ENCODE data around the gene FAM83E. TPM values are rescaled to one million over a fixed set of nuclear protein-coding genes. Genes with fewer than 3 reads are reported as not detected.
A peak's percentile ranks its signal among the peaks of the same experiment; 100 is the strongest.

The FAM83E gene
- polyA plus RNA-seq, 3 donors, result not detected

- H3K27me3 Mint-ChIP-seq (ENCODE audit: low read depth in 3 of 3), result peaks cover 3 to 10% (median 5%) of the 10 kb centered on the region in 3 donors
- H3K4me1 ChIP-seq (ENCODE audit: control insufficient read depth in 1 of 2, insufficient read depth in 2 of 2, low read length in 2 of 2), result no peaks in the 10 kb centered on the region
- H3K4me3 ChIP-seq (replicated peaks in 1 of 3; ENCODE audit: low read depth in 2 of 3, low read length in 3 of 3), result no peak overlapping the region
- TF ChIP-seq, protein P1, sequence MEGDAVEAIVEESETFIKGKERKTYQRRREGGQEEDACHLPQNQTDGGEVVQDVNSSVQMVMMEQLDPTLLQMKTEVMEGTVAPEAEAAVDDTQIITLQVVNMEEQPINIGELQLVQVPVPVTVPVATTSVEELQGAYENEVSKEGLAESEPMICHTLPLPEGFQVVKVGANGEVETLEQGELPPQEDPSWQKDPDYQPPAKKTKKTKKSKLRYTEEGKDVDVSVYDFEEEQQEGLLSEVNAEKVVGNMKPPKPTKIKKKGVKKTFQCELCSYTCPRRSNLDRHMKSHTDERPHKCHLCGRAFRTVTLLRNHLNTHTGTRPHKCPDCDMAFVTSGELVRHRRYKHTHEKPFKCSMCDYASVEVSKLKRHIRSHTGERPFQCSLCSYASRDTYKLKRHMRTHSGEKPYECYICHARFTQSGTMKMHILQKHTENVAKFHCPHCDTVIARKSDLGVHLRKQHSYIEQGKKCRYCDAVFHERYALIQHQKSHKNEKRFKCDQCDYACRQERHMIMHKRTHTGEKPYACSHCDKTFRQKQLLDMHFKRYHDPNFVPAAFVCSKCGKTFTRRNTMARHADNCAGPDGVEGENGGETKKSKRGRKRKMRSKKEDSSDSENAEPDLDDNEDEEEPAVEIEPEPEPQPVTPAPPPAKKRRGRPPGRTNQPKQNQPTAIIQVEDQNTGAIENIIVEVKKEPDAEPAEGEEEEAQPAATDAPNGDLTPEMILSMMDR (IDR thresholded peaks at IDR 0.05), result no peak
- WGBS (ENCODE audit: insufficient coverage), result 80% methylated on average over 1 of the region's 23 CpGs
- no peak for DNase-seq
- no peaks in the 10 kb centered on the region for H3K4me1 Mint-ChIP-seq
- H3K9me3 Mint-ChIP-seq, result peaks cover 0 to 5% (median 0%) of the 10 kb centered on the region in 7 donors
- no peaks in the 10 kb centered on the region for H3K79me2 ChIP-seq (ENCODE audit: insufficient read depth, low read length)
- no peaks in the 10 kb centered on the region for H3K27me3 ChIP-seq (ENCODE audit: control insufficient read depth in 2 of 2, insufficient read depth in 2 of 2, low read length in 2 of 2)
- no peaks in the 10 kb centered on the region for H3K36me3 ChIP-seq (replicated peaks in 1 of 2; ENCODE audit: control insufficient read depth in 1 of 2, insufficient read depth in 2 of 2, low read length in 2 of 2)
- no peak overlapping the region for H3K27ac ChIP-seq (ENCODE audit: low read depth in 1 of 2, low read length in 2 of 2)
- no peak overlapping the region for H3K9ac ChIP-seq (ENCODE audit: insufficient read depth, low read length, poor library complexity, severe bottlenecking)
- intact Hi-C loops (cut with micrococcal nuclease), result no loop called here
- H3K4me3 Mint-ChIP-seq, result peak overlapping the region in 1 of 2 donors; percentile 16
- H4K20me1 ChIP-seq (ENCODE audit: insufficient read depth, low read length), result no peaks in the 10 kb centered on the region
- H2AFZ ChIP-seq (ENCODE audit: insufficient read depth, low read depth, low read length, poor library complexity, severe bottlenecking), result no peak overlapping the region
- no peaks in the 10 kb centered on the region for H3K36me3 Mint-ChIP-seq
- no peaks in the 10 kb centered on the region for H3K9me3 ChIP-seq (replicated peaks in 1 of 2; ENCODE audit: control insufficient read depth in 1 of 2, insufficient read depth in 1 of 2, low read length in 2 of 2)
- peak overlapping the region in 1 of 7 donors; percentile 2 for H3K27ac Mint-ChIP-seq
- H3K4me2 ChIP-seq (replicated peaks; ENCODE audit: extremely low read depth, low read length, poor library complexity, severe bottlenecking), result no peak overlapping the region
These were observed 38.8 kb downstream of the FAM83E start for GRCh38 chr19:48575931-48576622.

DNA sequence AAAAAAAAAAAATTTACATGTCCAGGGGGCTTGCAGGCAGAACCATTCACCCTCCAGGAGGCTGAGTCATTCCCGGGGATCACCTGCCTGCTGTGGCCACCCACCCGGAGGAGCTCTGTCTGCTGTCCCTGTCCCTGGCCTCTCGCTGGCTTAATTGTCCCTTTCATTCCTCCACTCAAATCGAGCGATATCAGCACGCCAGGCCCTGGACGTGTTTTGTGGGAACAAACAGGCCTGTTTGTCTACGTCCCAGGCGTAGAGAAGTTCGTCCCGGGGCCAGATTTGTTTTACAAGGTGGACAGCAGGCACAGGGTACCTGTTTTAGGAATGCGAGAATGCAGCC is 41.7 kb downstream of the FAM83E start:
- H3K4me3 Mint-ChIP-seq, result no peak overlapping the region
- Histone ChIP-seq H3K79me2 (ENCODE audit: insufficient read depth, low read length) (no peaks in the 10 kb centered on the region), H3K4me3 (replicated peaks in 1 of 3; ENCODE audit: low read depth in 2 of 3, low read length in 3 of 3) (no peak overlapping the region), H3K4me2 (replicated peaks; ENCODE audit: extremely low read depth, low read length, poor library complexity, severe bottlenecking) (no peak overlapping the region), H3K9ac (ENCODE audit: insufficient read depth, low read length, poor library complexity, severe bottlenecking) (no peak overlapping the region), H2AFZ (ENCODE audit: insufficient read depth, low read depth, low read length, poor library complexity, severe bottlenecking) (peak overlapping the region; percentile 13), H3K27me3 (ENCODE audit: control insufficient read depth in 2 of 2, insufficient read depth in 2 of 2, low read length in 2 of 2) (peaks cover 0 to 5% of the 10 kb centered on the region in 2 donors), H3K4me1 (ENCODE audit: control insufficient read depth in 1 of 2, insufficient read depth in 2 of 2, low read length in 2 of 2) (no peaks in the 10 kb centered on the region), H3K9me3 (replicated peaks in 1 of 2; ENCODE audit: control insufficient read depth in 1 of 2, insufficient read depth in 1 of 2, low read length in 2 of 2) (no peaks in the 10 kb centered on the region), H3K36me3 (replicated peaks in 1 of 2; ENCODE audit: control insufficient read depth in 1 of 2, insufficient read depth in 2 of 2, low read length in 2 of 2) (no peaks in the 10 kb centered on the region), H3K27ac (ENCODE audit: low read depth in 1 of 2, low read length in 2 of 2) (no peak overlapping the region), H4K20me1 (ENCODE audit: insufficient read depth, low read length) (no peaks in the 10 kb centered on the region)
- no peaks in the 10 kb centered on the region for H3K36me3 Mint-ChIP-seq
- H3K4me1 Mint-ChIP-seq, result no peaks in the 10 kb centered on the region
- DNase-seq, result no peak
- peaks cover 0 to 3% (median 0%) of the 10 kb centered on the region in 7 donors for H3K9me3 Mint-ChIP-seq
- no peak overlapping the region for H3K27ac Mint-ChIP-seq
- H3K27me3 Mint-ChIP-seq (ENCODE audit: low read depth in 3 of 3), result peaks cover 10 to 25% (median 21%) of the 10 kb centered on the region in 3 donors
- 96% methylated on average over 12 of the region's 12 CpGs for whole genome bisulfite sequencing (ENCODE audit: insufficient coverage)
- intact Hi-C loops (cut with micrococcal nuclease), result no loop called here
- TF ChIP-seq, protein P1 (IDR thresholded peaks at IDR 0.05), result no peak
